Measurements from ENCODE around the gene GPBP1.

Gene GPBP1

GRCh38 chr5:57313716-57314115, 139.9 kb downstream of the GPBP1 start:
- no peaks in the 10 kb centered on the region for H3K27me3 ChIP-seq (ENCODE audit: control insufficient read depth, insufficient read depth, low read length)
- H3K27ac ChIP-seq (ENCODE audit: low read length): no peak overlapping the region
- no peaks in the 10 kb centered on the region for H3K9me3 ChIP-seq (ENCODE audit: control insufficient read depth, low read depth, low read length)
- H3K36me3 ChIP-seq (ENCODE audit: control insufficient read depth, low read depth, low read length): no peaks in the 10 kb centered on the region
- no peaks in the 10 kb centered on the region for H3K4me1 ChIP-seq (ENCODE audit: control insufficient read depth, low read depth, low read length)
- H3K4me3 ChIP-seq (ENCODE audit: low read length): no peak overlapping the region
- H3K9ac ChIP-seq (ENCODE audit: low read length): no peak overlapping the region

Measured in iPS-18a (cell line).